B cell (primary cell): ENCODE data around the gene MAML3. TPM values are rescaled to one million over a fixed set of nuclear protein-coding genes. Genes with fewer than 3 reads are reported as not detected.

ENCODE experiments used
- ATAC-seq: fragments of 200-7000 bp; cut with Tn5 transposase; one replicate; pipeline ENCODE4 v1.10.0; 2021; ENCODE audit warnings: low read depth, mild to moderate bottlenecking, moderate number of reproducible peaks, moderate library complexity
- CTCF ChIA-PET: fragments of 350-600 bp; sonication (Branson Sonifier 250); formaldehyde crosslinking; loops from one replicate; lab custom pipeline; 2021; ENCODE audit warnings: antibody characterized with exemption, inconsistent platforms; lab: Charles Lee
- POLR2A ChIA-PET: fragments of 350-600 bp; sonication (Branson Sonifier 250); formaldehyde crosslinking; loops from one replicate; lab custom pipeline; 2021; ENCODE audit warnings: antibody characterized with exemption; lab: Charles Lee
- DNase-seq: peaks from one replicate; pipeline ENCODE4 v3.0.0; 2013
- H2AFZ ChIP-seq: 2 replicates; pipeline ENCODE4 v1.6.1; 2012; ENCODE audit warnings: mild to moderate bottlenecking, low read depth, low read length; ENCODE audit not compliant: insufficient read depth, poor library complexity, severe bottlenecking
- H3K27ac ChIP-seq, 2 donors: 1 replicate in 1 of 2; 2 replicates in 1 of 2; pipeline ENCODE4 v1.5.1; 2012 to 2013; ENCODE audit warnings: low read length in 2 of 2, mild to moderate bottlenecking in 2 of 2, moderate library complexity in 1 of 2
- H3K27me3 ChIP-seq, 4 experiments: fragments of 200-600 bp in 1 of 4; sonication (generic) in 1 of 4; replicated peaks in 1 of 4; 1 replicate in 2 of 4; 2 replicates in 2 of 4; pipeline versions ENCODE4 v1.6.1 to v1.7.0; 2013 to 2016; ENCODE audit warnings: low read length in 3 of 4, mild to moderate bottlenecking in 2 of 4, mixed read lengths in 1 of 4, moderate library complexity in 1 of 4; ENCODE audit not compliant: insufficient read depth in 4 of 4, control insufficient read depth in 3 of 4; ENCODE audit errors: control extremely low read depth in 1 of 4
- H3K36me3 ChIP-seq, 2 experiments: replicated peaks in 1 of 2; 1 replicate in 1 of 2; 2 replicates in 1 of 2; pipeline versions ENCODE4 v1.6.1 to v1.7.1; 2013; ENCODE audit warnings: low read length in 1 of 2; ENCODE audit not compliant: insufficient read depth in 2 of 2, control insufficient read depth in 1 of 2; ENCODE audit errors: control extremely low read depth in 1 of 2, extremely low read depth in 1 of 2
- H3K4me1 ChIP-seq, 2 donors: fragments of 200-600 bp in 1 of 2; sonication (generic) in 1 of 2; 1 replicate in 1 of 2; 2 replicates in 1 of 2; pipeline versions ENCODE4 v1.5.1 to v1.6.1; 2013 to 2017; ENCODE audit warnings: low read length in 2 of 2; ENCODE audit not compliant: control insufficient read depth in 2 of 2, insufficient read depth in 2 of 2
- H3K4me2 ChIP-seq: replicated peaks from 2 replicates; pipeline ENCODE3; 2012; ENCODE audit warnings: mild to moderate bottlenecking, low read depth, low read length; ENCODE audit not compliant: poor library complexity, severe bottlenecking
- H3K4me3 ChIP-seq, 5 experiments: fragments of 200-600 bp in 1 of 5; sonication (generic) in 1 of 5; 1 replicate in 3 of 5; 2 replicates in 2 of 5; pipeline versions ENCODE4 v1.5.1 to v1.7.0; 2011 to 2016; ENCODE audit warnings: low read length in 4 of 5, mild to moderate bottlenecking in 4 of 5, low read depth in 2 of 5, control low read depth in 1 of 5, moderate library complexity in 1 of 5; ENCODE audit not compliant: insufficient read depth in 1 of 5; ENCODE audit errors: control extremely low read depth in 1 of 5, extremely low read depth in 1 of 5
- H3K79me2 ChIP-seq: fragments of 200-600 bp; sonication (generic); one replicate; pipeline ENCODE4 v1.6.0; 2016; ENCODE audit warnings: low read length; ENCODE audit not compliant: control insufficient read depth, insufficient read depth
- H3K9ac ChIP-seq: fragments of 200-600 bp; sonication (generic); 2 replicates; pipeline ENCODE4 v1.6.1; 2017; ENCODE audit warnings: mild to moderate bottlenecking, low read length, moderate library complexity
- H3K9me3 ChIP-seq, 3 donors: one replicate each; pipeline versions ENCODE4 v1.6.1 to v1.7.1; 2013; ENCODE audit warnings: low read length in 2 of 3; ENCODE audit not compliant: control insufficient read depth in 2 of 3, insufficient read depth in 1 of 3; ENCODE audit errors: control extremely low read depth in 1 of 3
- H4K20me1 ChIP-seq: 2 replicates; pipeline ENCODE4 v1.6.0; 2012; ENCODE audit warnings: mild to moderate bottlenecking, low read length; ENCODE audit not compliant: insufficient read depth, control insufficient read depth, poor library complexity, severe bottlenecking
- H3K27ac Mint-ChIP-seq: one replicate; pipeline ENCODE4 v1.8.0; 2021; ENCODE audit warnings: mixed read lengths
- H3K27me3 Mint-ChIP-seq: one replicate; pipeline ENCODE4 v1.8.0; 2021; ENCODE audit warnings: mixed read lengths
- H3K4me1 Mint-ChIP-seq: one replicate; pipeline ENCODE4 v1.8.0; 2021; ENCODE audit warnings: mixed read lengths
- H3K4me3 Mint-ChIP-seq: one replicate; pipeline ENCODE4 v1.8.0; 2021; ENCODE audit warnings: mixed read lengths
- H3K9me3 Mint-ChIP-seq: one replicate; pipeline ENCODE4 v1.8.0; 2022; ENCODE audit warnings: mixed read lengths; ENCODE audit not compliant: insufficient read depth
- CTCF ChIP-seq: fragments of 200-600 bp; IDR thresholded peaks from one replicate; pipeline ENCODE4 v1.8.0; 2022; ENCODE audit warnings: antibody characterized with exemption, mild to moderate bottlenecking
- EZH2 ChIP-seq: IDR thresholded peaks from 2 replicates; pipeline ENCODE4 v1.6.1; 2012; ENCODE audit warnings: borderline replicate concordance, low read depth, mild to moderate bottlenecking, moderate library complexity, low read length; ENCODE audit not compliant: insufficient read depth, poor library complexity, severe bottlenecking
- WGBS: methylation state at CpG from one replicate; pipeline ENCODE4 v1.1.5; 2013; ENCODE audit warnings: missing lambda C conversion rate; ENCODE audit not compliant: insufficient coverage; 5-methylcytosine and 5-hydroxymethylcytosine counted together
- intact Hi-C: fragments of 100-400 bp; cut with micrococcal nuclease; formaldehyde crosslinking; loops from one replicate; pipeline ENCODE4 v1.10.0; 2022
- polyA plus RNA-seq: library from polyadenylated mRNA; depleted of rRNA; stranded (reverse); fragments of >200 nt; gene quantifications from 2 replicates; pipeline ENCODE4 v1.2.3, GENCODE V29; 2012
- total RNA-seq, 2 donors: library from RNA; stranded (reverse); fragments of 120-200 nt in 1 of 2; gene quantifications; 1 replicate in 1 of 2; 2 replicates in 1 of 2; pipeline versions ENCODE4 v1.2.3 to v1.2.4, GENCODE V29; 2013 to 2022

Gene MAML3
- total and polyA plus RNA-seq, 2 donors (not counting 1 experiment from before 2014, with no cell fraction given) = 0.94 to 5.3 TPM

- no peak overlapping the region for H3K4me2 ChIP-seq
- no peak overlapping the region for H2AFZ ChIP-seq
- no peak overlapping the region for H3K27ac Mint-ChIP-seq
- no peak overlapping the region for H3K9ac ChIP-seq
- peaks cover 0 to 4% (median 0%) of the 10 kb centered on the region in 3 donors for H3K9me3 ChIP-seq
- no peaks in the 10 kb centered on the region for H3K27me3 ChIP-seq
- no peak for TF ChIP-seq CTCF
- no peak for TF ChIP-seq EZH2
- POLR2A ChIA-PET = no interaction called here
- intact Hi-C loops = no loop called here
- DNase-seq = no peak
- no peak overlapping the region for H3K4me3 ChIP-seq
- no peaks in the 10 kb centered on the region for H3K36me3 ChIP-seq
- H3K4me1 ChIP-seq = no peaks in the 10 kb centered on the region
- H4K20me1 ChIP-seq = no peaks in the 10 kb centered on the region
- H3K4me1 Mint-ChIP-seq = no peaks in the 10 kb centered on the region
- H3K79me2 ChIP-seq = no peaks in the 10 kb centered on the region
- ATAC-seq = no peak
- 91% methylated on average over 3 of the region's 4 CpGs for WGBS
- peaks cover 5% of the 10 kb centered on the region for H3K27me3 Mint-ChIP-seq
- no peaks in the 10 kb centered on the region for H3K9me3 Mint-ChIP-seq
- H3K4me3 Mint-ChIP-seq = no peak overlapping the region
- H3K27ac ChIP-seq = no peak overlapping the region
- CTCF ChIA-PET = no interaction called here
Measured at GRCh38 chr4:139873111-139873860, 280.7 kb downstream of the MAML3 start.

GRCh38 chr4:139872274-139872673 lies 281.7 kb downstream of the MAML3 start:
- Histone ChIP-seq H3K9ac (no peak overlapping the region), H3K36me3 (no peaks in the 10 kb centered on the region), H3K4me1 (no peaks in the 10 kb centered on the region), H3K27me3 (no peaks in the 10 kb centered on the region), H3K27ac (no peak overlapping the region), H2AFZ (no peak overlapping the region), H3K9me3 (peaks cover 0 to 4% (median 0%) of the 10 kb centered on the region in 3 donors), H3K4me3 (no peak overlapping the region), H3K4me2 (no peak overlapping the region), H4K20me1 (no peaks in the 10 kb centered on the region), H3K79me2 (no peaks in the 10 kb centered on the region)
- ATAC-seq (no peak), DNase-seq (no peak)
- WGBS = 64% methylated on average over 2 of the region's 2 CpGs
- Mint-ChIP-seq H3K27ac (no peak overlapping the region), H3K4me3 (no peak overlapping the region), H3K27me3 (peaks cover 5% of the 10 kb centered on the region), H3K4me1 (no peaks in the 10 kb centered on the region), H3K9me3 (no peaks in the 10 kb centered on the region)
- intact Hi-C loops = no loop called here
- no peak for TF ChIP-seq EZH2
- TF ChIP-seq CTCF = no peak
- POLR2A ChIA-PET = no interaction called here
- CTCF ChIA-PET = no interaction called here
